HFF-Myc (cell line): ENCODE results near the gene PRLHR.

ENCODE experiments used
- DNase-seq: peaks from one replicate; pipeline ENCODE4 v3.0.0-alpha.2; 2011; ENCODE audit warnings: low read depth; ENCODE audit errors: extremely low read depth
- H3K4me3 ChIP-seq: replicated peaks from 2 replicates; pipeline ENCODE4 v1.5.1; 2011; ENCODE audit warnings: low read depth, mild to moderate bottlenecking, control low read depth, low read length
- TF ChIP-seq, protein P1 (sequence below): IDR thresholded peaks from 2 replicates; pipeline ENCODE4 v1.5.1; 2012; ENCODE audit warnings: mild to moderate bottlenecking, low read depth, low read length, control low read depth; ENCODE audit errors: missing control alignments

The PRLHR gene

DNA sequence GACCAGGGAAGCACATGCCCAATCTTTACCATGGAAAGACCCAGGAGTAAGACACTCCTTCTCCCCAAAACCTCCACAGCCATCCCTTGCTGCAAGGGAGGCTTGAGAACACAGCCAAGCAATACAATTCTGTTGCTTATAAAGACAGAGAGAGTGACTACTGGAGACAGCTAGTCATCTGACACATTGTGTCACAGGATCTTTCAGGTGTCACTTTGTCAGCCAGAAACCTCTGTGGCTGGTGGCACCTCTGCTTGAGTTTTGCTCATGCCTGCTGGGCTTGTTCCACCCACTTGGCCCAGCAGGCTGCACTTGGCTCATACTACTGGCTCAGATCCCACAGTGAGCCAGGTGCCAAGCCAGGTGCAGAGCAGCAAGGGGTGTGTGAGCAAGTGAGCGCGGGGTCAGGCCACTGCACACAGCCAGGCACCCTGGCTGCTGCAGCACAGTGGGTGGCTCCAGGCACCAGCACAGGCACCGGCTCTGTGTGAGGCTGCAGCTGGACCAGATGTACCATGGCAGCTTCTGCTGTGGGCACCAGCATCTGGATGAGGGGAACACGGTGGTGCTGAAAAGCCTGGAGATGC, 12.4 kb upstream of the PRLHR start:
- TF ChIP-seq, protein P1, sequence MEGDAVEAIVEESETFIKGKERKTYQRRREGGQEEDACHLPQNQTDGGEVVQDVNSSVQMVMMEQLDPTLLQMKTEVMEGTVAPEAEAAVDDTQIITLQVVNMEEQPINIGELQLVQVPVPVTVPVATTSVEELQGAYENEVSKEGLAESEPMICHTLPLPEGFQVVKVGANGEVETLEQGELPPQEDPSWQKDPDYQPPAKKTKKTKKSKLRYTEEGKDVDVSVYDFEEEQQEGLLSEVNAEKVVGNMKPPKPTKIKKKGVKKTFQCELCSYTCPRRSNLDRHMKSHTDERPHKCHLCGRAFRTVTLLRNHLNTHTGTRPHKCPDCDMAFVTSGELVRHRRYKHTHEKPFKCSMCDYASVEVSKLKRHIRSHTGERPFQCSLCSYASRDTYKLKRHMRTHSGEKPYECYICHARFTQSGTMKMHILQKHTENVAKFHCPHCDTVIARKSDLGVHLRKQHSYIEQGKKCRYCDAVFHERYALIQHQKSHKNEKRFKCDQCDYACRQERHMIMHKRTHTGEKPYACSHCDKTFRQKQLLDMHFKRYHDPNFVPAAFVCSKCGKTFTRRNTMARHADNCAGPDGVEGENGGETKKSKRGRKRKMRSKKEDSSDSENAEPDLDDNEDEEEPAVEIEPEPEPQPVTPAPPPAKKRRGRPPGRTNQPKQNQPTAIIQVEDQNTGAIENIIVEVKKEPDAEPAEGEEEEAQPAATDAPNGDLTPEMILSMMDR, result no peak
- DNase-seq, result no peak

DNA sequence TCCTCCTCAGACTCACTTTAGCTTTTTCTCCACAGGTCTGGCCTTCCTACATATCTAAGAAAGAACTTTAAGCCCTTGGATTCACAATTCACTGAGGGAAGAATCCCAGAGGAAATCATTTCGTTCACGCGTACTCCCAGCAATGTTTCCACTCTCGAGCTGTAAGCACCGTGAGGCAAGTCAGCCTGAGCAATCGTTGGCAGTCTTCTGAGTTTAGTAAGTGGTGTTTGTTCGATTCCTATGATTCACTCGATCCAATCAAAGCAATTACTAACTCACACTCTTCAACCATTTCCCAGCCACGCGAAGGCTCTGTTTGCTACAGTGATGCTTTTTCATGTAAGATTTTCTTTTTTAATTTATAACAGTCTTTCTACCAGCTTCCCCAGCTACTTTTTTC, 10.2 kb upstream of the PRLHR start:
- TF ChIP-seq, protein P1, result no peak
- DNase-seq, result no peak
- H3K4me3 ChIP-seq, result no peak overlapping the region

More for the DNA sequence above, 12.4 kb upstream of the PRLHR start:
- no peak overlapping the region for H3K4me3 ChIP-seq

DNA sequence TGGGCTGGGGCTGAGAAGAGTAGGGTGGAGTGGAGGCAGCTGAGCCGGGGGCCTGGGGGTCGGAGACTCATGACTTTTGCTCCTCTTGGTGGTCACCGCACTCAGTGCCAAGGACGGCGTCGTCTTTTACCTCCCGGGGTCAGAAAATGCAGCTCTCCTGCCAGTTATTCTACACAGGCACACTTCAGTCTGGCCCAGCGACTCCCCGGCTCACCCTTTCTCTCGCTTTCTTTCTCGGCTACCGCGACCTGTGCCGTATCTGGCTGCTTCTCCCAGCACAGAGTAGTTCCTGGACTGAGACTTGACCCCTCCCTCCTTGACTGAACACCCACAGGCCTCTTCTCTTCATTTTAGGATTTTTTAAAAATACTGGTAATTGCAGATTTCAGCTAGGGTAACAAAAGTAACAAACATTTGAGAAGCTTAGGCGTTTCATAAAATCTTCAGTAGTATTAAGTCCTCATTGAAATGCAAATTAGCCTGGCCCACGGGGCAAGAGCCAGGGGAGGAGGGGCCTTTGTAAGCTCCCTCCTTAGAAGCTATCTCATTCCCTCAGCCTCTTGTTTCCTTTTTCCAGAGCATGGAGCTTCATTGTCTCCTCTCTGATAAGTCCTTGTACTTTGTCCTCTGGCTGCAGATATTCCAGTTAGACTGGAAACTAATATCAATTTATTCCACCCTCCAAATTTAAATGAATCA, 1.1 kb upstream of the PRLHR start:
- TF ChIP-seq, protein P1, result no peak
- no peak for DNase-seq
- H3K4me3 ChIP-seq, result no peak overlapping the region

DNA sequence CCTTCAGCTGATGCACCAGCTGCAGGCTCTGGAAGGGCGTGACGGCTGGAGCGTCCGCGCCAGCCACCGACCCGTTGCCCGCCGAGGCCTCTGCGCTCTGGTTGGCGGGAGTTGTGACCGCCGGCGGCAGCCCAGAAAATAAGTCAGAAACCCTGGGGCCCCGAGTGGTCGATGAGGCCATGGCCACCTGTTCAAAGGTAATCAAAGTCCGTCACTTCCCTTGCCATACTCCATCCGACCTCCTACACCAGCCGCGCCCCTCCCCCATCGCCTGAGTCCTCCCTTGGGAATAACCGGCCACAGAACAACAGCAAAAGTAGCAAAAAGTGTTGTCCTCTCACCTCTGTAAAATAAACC, 406 bp downstream of the PRLHR start:
- H3K4me3 ChIP-seq, result no peak overlapping the region
- no peak for DNase-seq
- TF ChIP-seq, protein P1, result no peak

DNA sequence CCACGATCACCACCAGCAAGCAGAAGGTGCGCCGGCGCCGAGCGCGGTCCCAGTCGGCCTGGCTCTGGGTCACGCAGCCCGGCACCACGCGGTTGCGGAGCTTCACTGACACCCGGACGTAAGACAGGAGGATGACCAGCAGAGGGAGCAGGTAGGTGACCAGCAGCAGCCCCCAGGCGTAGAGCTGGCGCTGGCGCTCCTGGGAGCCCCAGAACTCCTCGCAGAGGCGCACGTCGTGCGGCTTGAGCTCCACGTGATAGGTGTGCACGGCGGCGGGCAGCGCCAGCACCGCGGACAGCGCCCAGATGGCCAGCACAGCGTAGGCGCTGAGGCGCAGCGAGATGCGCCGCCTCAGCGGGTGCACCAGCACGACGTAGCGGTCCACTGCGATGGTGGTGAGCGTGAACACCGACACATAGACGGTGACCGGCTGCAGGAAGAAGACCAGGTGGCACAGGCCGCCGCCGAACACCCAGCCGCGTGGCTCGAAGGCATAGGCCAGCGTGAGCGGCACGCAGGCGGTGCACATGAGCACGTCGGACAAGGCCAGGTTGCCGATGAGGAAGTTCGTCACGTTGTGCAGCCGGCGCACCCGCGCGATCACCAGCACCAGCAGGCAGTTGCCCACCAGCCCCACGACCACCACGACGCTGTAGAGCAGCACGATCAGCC, 920 bp downstream of the PRLHR start:
- TF ChIP-seq, protein P1, result peak; percentile 18
- no peak overlapping the region for H3K4me3 ChIP-seq
- no peak for DNase-seq

DNA sequence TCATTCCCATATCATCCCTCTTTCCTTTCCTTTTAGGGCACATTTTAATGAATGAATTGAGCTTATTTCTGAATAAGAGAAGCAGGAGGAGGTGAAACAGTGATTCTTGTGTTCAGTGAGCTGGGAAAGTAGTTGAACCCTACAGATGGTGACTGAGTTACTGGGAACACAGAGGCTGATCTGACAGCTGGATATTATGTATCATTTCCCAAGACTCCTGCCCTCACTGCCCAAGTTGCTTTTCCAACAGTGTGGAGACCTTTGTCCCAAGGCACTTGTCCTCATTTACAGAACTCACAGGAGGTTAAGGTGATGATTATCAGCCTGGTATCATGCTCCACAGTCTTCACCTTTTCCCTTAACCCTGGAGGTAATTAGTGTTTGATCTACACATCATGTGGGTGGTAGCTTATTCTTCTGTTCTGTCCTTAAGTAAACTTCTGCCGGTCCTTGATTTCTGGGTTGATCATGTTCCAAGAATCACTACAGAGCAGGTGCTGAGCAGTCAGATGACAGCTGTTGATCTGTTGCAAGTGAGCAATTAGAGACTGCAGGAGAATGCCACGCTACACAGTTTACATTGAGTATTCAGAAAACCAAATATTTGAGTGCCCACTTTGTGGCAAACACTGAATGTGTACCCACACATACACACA, 2.6 kb downstream of the PRLHR start:
- DNase-seq, result no peak
- TF ChIP-seq, protein P1, result no peak
- H3K4me3 ChIP-seq, result no peak overlapping the region
